HG02981 (cell line): ENCODE measurements around the gene MUC12.
"Not testable (repeated sequence)": the region's sequence is repeated elsewhere in the genome, so short reads cannot be mapped to it uniquely, and the experiment has no call there.

Experiments used
- ATAC-seq: cut with Tn5 transposase; IDR thresholded peaks from one replicate; pipeline ENCODE4 v1.9.1; 2021; ENCODE audit warnings: mild to moderate bottlenecking, moderate library complexity; ENCODE audit not compliant: unreplicated experiment

Gene MUC12

DNA sequence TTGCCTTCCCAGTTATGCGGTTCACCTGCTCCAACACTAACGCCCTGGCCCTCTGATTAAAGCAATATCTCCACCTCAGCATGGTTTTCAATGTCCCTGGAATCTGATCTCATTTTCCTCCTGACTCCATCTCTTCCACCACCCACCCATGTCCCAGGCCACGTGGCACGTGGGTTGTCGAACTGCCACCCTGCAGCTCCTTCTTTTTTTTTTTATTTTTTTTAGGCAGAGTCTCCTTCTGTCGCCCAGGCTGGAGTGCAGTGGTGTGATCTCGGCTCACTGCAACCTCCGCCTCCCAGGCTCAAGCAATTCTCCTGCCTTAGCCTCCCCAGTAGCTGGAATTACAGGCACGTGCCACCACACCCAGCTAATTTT, 94.8 kb downstream of the MUC12 start:
- ATAC-seq = not testable (repeated sequence)

DNA sequence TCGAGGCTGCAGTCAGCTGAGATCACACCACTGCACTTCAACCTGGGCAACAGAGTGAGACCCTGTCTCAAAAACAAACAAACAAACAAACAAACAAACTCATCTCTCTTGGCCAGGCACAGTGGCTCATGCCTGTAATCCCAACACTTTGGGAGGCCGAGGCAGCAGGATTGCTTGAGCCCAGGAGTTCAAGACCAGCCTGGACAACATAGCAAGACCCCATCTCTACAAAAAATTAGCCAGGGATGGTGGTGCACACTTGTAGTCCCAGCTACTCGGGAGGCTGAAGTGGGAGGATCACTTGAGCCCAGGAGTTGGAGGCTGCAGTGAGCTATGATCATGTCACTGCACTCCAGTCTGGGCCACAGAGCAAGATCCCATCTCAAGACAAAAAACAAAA, 95.8 kb downstream of the MUC12 start:
- ATAC-seq = not testable (repeated sequence)

DNA sequence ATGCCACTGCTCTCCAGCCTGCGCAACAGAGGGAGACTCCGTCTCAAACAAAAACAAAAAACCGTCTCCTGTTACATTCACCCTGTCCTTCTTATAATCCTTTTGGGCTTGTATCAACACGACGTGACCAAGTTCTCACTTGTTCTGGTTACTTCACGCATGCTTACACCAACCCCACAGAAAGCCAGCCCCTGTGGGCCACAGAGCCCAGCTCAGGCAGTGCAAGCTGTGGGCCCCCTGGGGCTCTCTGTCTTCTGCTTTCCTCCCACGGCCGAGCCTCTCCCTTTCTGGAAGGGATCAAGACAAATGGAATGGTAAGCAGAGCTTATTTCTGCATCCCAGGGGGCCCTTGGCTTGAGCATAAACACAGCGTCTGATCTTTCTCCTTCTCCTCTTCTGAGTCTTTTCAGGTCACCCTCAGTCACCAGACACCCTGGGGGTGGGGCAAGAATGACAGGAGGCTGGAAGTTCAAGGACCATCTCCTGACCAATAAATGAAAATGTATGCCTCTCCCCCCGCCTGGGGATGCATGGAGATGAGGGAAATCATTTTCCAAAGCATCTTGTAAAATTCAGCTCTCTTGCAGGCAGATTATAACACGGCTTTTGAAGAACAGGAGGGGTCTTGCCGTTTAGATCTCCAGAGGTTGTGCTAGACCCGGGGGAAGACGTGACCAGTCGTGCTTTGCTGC, 96.9 kb downstream of the MUC12 start:
- no peak for ATAC-seq

DNA sequence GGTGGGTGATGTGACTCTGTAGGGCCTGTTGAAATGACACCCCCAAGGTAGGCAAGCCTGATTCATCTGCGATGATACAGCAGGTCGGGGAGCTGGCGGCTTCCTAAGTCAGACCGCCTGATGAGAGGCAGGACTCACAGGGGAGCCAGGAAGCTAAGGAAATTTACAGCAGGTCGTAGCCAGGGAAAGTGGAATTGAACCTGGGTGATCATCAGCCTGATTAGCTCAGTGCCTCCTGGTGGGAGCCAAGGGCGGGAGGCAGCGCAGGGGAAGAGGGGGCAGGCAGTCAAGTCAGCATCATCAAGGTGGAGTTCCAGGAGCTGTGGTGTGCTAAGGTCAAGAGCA, 97.4 kb downstream of the MUC12 start:
- ATAC-seq = no peak

DNA sequence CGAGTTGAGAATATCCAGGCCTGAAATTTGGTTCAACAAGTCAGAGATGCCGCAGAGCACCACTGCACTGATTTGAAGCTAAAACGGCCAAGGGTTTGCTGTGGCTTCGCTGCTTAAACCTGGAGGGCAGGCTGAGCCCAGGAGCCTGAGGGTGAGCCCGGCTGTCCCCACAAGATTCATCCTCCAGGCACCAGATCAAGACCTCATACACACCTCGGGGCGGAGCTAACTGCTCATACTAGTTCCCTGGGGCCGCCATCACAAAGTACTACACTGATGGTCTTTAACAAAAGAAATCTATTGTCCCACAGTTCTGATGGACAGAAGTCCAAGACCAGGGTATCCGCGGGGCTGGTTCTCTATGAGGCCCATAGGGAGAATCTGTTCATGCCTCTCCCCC, 99.0 kb downstream of the MUC12 start:
- no peak for ATAC-seq
